A673 (cell line): Measurements from ENCODE around the gene CNTN5. TPM values are rescaled to one million over a fixed set of nuclear protein-coding genes. Genes with fewer than 3 reads are reported as not detected.

ENCODE experiments used
- BruUV-seq: library from RNA; stranded (reverse); fragments of 400-500 nt; replicated peaks from 2 replicates; lab custom pipeline; 2021; lab: Mats Ljungman, UMichigan
- CTCF ChIA-PET: fragments of 300-600 bp; sonication (Branson Sonifier 250); formaldehyde crosslinking; loops from one replicate; lab custom pipeline; 2022; ENCODE audit warnings: antibody characterized with exemption; lab: Charles Lee
- POLR2A ChIA-PET: fragments of 300-600 bp; sonication (Branson Sonifier 250); formaldehyde crosslinking; loops from one replicate; lab custom pipeline; 2022; ENCODE audit warnings: antibody characterized with exemption; ENCODE audit not compliant: low non-redundant PET; lab: Charles Lee
- DNase-seq: peaks from one replicate; pipeline ENCODE4 v3.0.0-alpha.2; 2015; ENCODE audit warnings: low spot score
- H3K27ac ChIP-seq: fragments of 200-600 bp; sonication (generic); 2 replicates; pipeline ENCODE4 v1.5.1; 2016; ENCODE audit warnings: mixed run types, low read depth, mild to moderate bottlenecking, mixed read lengths, antibody characterized with exemption, low read length; ENCODE audit not compliant: poor library complexity, severe bottlenecking
- H3K27me3 ChIP-seq: fragments of 200-600 bp; sonication (generic); replicated peaks from 2 replicates; pipeline ENCODE4 v1.6.1; 2017; ENCODE audit warnings: mixed run types, low read depth, mild to moderate bottlenecking, mixed read lengths, antibody characterized with exemption, low read length; ENCODE audit not compliant: insufficient read depth, poor library complexity
- H3K36me3 ChIP-seq: fragments of 200-600 bp; sonication (generic); 2 replicates; pipeline ENCODE4 v1.6.1; 2016; ENCODE audit warnings: mixed run types, mild to moderate bottlenecking, mixed read lengths, antibody characterized with exemption, low read length; ENCODE audit not compliant: insufficient read depth, poor library complexity, severe bottlenecking
- H3K4me1 ChIP-seq: fragments of 200-600 bp; sonication (generic); 2 replicates; pipeline ENCODE4 v1.6.1; 2017; ENCODE audit warnings: mixed run types, mild to moderate bottlenecking, mixed read lengths, antibody characterized with exemption, low read length; ENCODE audit not compliant: insufficient read depth, poor library complexity, severe bottlenecking
- H3K4me3 ChIP-seq: fragments of 200-600 bp; sonication (generic); 2 replicates; pipeline ENCODE4 v1.5.1; 2016; ENCODE audit warnings: low read depth, mixed run types, mild to moderate bottlenecking, mixed read lengths, low read length; ENCODE audit not compliant: poor library complexity, severe bottlenecking
- H3K9me3 ChIP-seq: fragments of 200-600 bp; sonication (generic); 2 replicates; pipeline ENCODE4 v1.6.1; 2016; ENCODE audit warnings: mixed run types, low read depth, mild to moderate bottlenecking, mixed read lengths, antibody characterized with exemption, low read length; ENCODE audit not compliant: poor library complexity, severe bottlenecking
- CTCF ChIP-seq: fragments of 300-800, 200-600 bp; sonication (generic); conservative IDR thresholded peaks from 2 replicates; pipeline ENCODE4 v1.5.1; 2017; ENCODE audit warnings: low read depth, mild to moderate bottlenecking, antibody characterized with exemption, low read length, moderate library complexity, mixed read lengths
- EZH2 ChIP-seq: fragments of 200-600 bp; sonication (generic); IDR thresholded peaks from 2 replicates; pipeline ENCODE4 v1.6.1; 2017; ENCODE audit warnings: borderline replicate concordance, low read depth, mild to moderate bottlenecking, mixed read lengths, antibody characterized with exemption, low read length; ENCODE audit not compliant: poor library complexity, severe bottlenecking
- intact Hi-C: fragments of 100-400 bp; cut with micrococcal nuclease; formaldehyde crosslinking; loops from one replicate; pipeline ENCODE4 v1.10.0; 2022; ENCODE audit not compliant: unreplicated experiment
- total RNA-seq: library from RNA; stranded (reverse); gene quantifications from 2 replicates; pipeline ENCODE4 v1.2.3, GENCODE V29; 2021

Gene CNTN5
- total RNA-seq, 1 experiment from 2014 or later = 0.80 TPM

GRCh38 chr11:100080821-100081220 lies 1060.1 kb downstream of the CNTN5 start:
- no peaks in the 10 kb centered on the region for H3K9me3 ChIP-seq
- no peaks in the 10 kb centered on the region for H3K27me3 ChIP-seq
- no peak overlapping the region for H3K4me3 ChIP-seq
- intact Hi-C loops = loop anchor here (1.0 to 5.0 kb wide), 2 partner anchors 13 to 866 kb away; no protein-coding TSS in a partner anchor
- H3K4me1 ChIP-seq = peaks cover 35% of the 10 kb centered on the region
- ChIA-PET CTCF (no interaction called here), POLR2A (interaction anchor here (0.6 kb wide), 2 partner anchors 443 to 1710 kb away, joined by 3 to 6 read pairs; no protein-coding TSS in a partner anchor)
- TF ChIP-seq CTCF (no peak), EZH2 (no peak)
- peak overlapping the region; percentile 75 for H3K27ac ChIP-seq
- BruUV-seq = no TSS peak
- no peaks in the 10 kb centered on the region for H3K36me3 ChIP-seq
- peak; percentile 93 for DNase-seq

- Histone ChIP-seq H3K4me3 (no peak overlapping the region), H3K27ac (peak overlapping the region; percentile 87), H3K4me1 (peaks cover 43% of the 10 kb centered on the region), H3K9me3 (peaks cover 4% of the 10 kb centered on the region), H3K36me3 (no peaks in the 10 kb centered on the region), H3K27me3 (no peaks in the 10 kb centered on the region)
- BruUV-seq = TSS peak; percentile 97
- peak; percentile 59 for DNase-seq
- intact Hi-C loops = loop anchor here (1.0 kb wide), 1 partner anchor 13 kb away; no protein-coding TSS in a partner anchor
- TF ChIP-seq CTCF (no peak), EZH2 (no peak)
- ChIA-PET POLR2A (no interaction called here), CTCF (no interaction called here)
Observed at GRCh38 chr11:100093698-100094097, 1072.9 kb downstream of the CNTN5 start.

- TF ChIP-seq CTCF = no peak
- no peak for TF ChIP-seq EZH2
- CTCF ChIA-PET = interaction anchor here (0.7 to 0.8 kb wide), 2 partner anchors 13 to 136 kb away, joined by 3 to 8 read pairs; no protein-coding TSS in a partner anchor
- BruUV-seq = no TSS peak
Observed at GRCh38 chr11:100094121-100094865, 1073.5 kb downstream of the CNTN5 start.

More at GRCh38 chr11:100094121-100094865, 1073.5 kb downstream of the CNTN5 start:
- intact Hi-C loops = loop anchor here (1.0 kb wide), 1 partner anchor 14 kb away; no protein-coding TSS in a partner anchor
- H3K4me1 ChIP-seq = peaks cover 43% of the 10 kb centered on the region
- H3K4me3 ChIP-seq = no peak overlapping the region
- POLR2A ChIA-PET = no interaction called here
- no peaks in the 10 kb centered on the region for H3K9me3 ChIP-seq
- DNase-seq = peak; percentile 89
- peak overlapping the region; percentile 87 for H3K27ac ChIP-seq
- H3K36me3 ChIP-seq = no peaks in the 10 kb centered on the region
- H3K27me3 ChIP-seq = no peaks in the 10 kb centered on the region
